Nephron progenitor cell (in vitro differentiated cells): ENCODE data around the gene FOXI1.

Experiments used
- DNase-seq: peaks from one replicate; pipeline ENCODE4 v3.0.0; 2021
- H3K27ac Mint-ChIP-seq: 2 replicates; pipeline ENCODE4 v1.8.0; 2021; ENCODE audit warnings: mild to moderate bottlenecking, moderate library complexity, mixed read lengths
- H3K27me3 Mint-ChIP-seq: 2 replicates; pipeline ENCODE4 v1.8.0; 2021; ENCODE audit warnings: mild to moderate bottlenecking, low read depth, mixed read lengths; ENCODE audit not compliant: poor library complexity
- H3K36me3 Mint-ChIP-seq: 2 replicates; pipeline ENCODE4 v1.8.0; 2021; ENCODE audit warnings: low read depth, mixed read lengths
- H3K4me1 Mint-ChIP-seq: 2 replicates; pipeline ENCODE4 v1.8.0; 2021; ENCODE audit warnings: mixed read lengths
- H3K4me3 Mint-ChIP-seq: 2 replicates; pipeline ENCODE4 v1.8.0; 2021; ENCODE audit warnings: mild to moderate bottlenecking, moderate library complexity, mixed read lengths
- H3K9me3 Mint-ChIP-seq: 2 replicates; pipeline ENCODE4 v1.8.0; 2021; ENCODE audit warnings: mild to moderate bottlenecking, moderate library complexity, mixed read lengths
- CTCF ChIP-seq: fragments of 200-600 bp; sonication (generic); IDR thresholded peaks from 2 replicates; pipeline ENCODE4 v1.5.0; 2021; ENCODE audit warnings: antibody characterized with exemption

The FOXI1 gene

DNA sequence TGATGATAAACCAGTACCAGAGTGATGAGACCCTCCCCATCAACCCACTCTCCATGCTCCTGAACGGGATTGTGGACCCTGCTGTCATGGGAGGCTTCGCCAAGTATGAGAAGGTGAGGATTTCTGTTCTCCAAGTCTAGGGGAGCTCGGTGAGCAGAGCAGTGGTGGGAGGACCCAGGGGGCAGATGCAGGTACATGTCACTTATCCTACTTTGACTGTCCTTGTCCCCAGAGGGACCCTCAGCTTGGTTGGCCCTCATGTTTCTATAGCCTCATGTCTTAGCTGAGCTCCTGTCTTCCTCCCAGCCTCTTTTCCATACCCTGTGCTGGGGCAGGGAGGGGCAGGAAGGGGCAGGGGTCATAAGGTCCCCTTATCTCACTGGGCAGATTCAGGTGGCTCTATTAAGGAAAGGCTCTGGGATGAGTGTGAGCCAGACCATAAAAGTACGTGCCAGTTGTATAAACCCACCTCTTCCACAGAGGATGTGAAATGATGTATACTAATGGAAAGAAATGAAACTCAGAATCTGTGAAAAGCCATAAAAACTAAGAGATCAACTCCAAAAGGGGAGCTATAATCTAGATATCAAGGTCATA, 38.0 kb upstream of the FOXI1 start:
- H3K4me1 Mint-ChIP-seq, result peaks cover 11% of the 10 kb centered on the region
- no peak overlapping the region for H3K4me3 Mint-ChIP-seq
- no peak for DNase-seq
- no peak for TF ChIP-seq CTCF
- H3K27ac Mint-ChIP-seq, result no peak overlapping the region
- H3K9me3 Mint-ChIP-seq, result no peaks in the 10 kb centered on the region
- H3K27me3 Mint-ChIP-seq, result peaks cover 20% of the 10 kb centered on the region
- H3K36me3 Mint-ChIP-seq, result no peaks in the 10 kb centered on the region

- TF ChIP-seq CTCF, result no peak
- DNase-seq, result no peak
- Mint-ChIP-seq H3K27me3 (peaks cover 27% of the 10 kb centered on the region), H3K9me3 (no peaks in the 10 kb centered on the region), H3K27ac (no peak overlapping the region), H3K4me3 (no peak overlapping the region), H3K36me3 (no peaks in the 10 kb centered on the region), H3K4me1 (peaks cover 11% of the 10 kb centered on the region)
Observed at GRCh38 chr5:170069512-170069911, 36.2 kb upstream of the FOXI1 start.

DNA sequence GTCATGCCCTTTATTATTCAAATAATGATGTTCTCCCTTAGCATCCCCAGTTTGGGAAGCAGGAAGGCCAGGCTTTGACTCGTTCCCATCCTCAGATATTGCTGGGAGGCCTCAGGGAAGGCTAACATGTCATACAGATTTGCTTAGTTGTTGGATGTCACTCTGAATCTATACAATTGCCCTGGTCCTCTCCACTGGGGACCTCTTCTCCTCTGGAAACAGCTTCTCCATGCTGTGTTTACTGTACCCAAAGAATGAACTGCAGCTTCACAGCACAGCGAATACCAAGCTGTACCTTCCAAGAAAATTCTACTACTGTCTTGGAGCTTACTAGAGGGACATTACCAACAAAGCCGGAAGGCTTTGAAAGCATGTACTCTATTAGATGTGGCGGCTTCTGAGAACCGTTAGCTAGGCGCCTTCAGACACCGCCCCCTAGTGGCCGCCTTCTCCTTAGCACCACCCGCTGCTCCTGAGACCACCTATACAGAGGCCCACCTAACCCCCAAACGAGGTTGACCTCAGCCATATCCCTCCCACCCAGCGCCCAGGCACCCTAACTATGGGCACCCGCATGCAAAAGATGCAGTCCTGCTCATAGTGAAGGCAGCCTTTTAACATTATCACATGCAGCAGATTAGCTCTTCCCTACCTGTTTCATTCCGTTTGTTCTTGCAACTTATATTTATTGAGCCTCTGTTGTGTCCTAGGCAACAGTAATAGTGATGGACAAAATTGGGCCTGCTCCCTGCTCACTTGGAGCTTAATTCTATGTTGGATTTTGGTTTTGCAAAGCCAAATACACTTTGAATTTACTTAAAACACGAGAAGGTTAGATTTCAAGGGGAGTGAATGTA, 34.9 kb upstream of the FOXI1 start:
- peaks cover 11% of the 10 kb centered on the region for H3K4me1 Mint-ChIP-seq
- peak; percentile 87 for DNase-seq
- H3K27me3 Mint-ChIP-seq, result peaks cover 28% of the 10 kb centered on the region
- H3K36me3 Mint-ChIP-seq, result no peaks in the 10 kb centered on the region
- no peak overlapping the region for H3K4me3 Mint-ChIP-seq
- peak; percentile 94 for TF ChIP-seq CTCF
- no peaks in the 10 kb centered on the region for H3K9me3 Mint-ChIP-seq
- H3K27ac Mint-ChIP-seq, result no peak overlapping the region

- H3K9me3 Mint-ChIP-seq, result no peaks in the 10 kb centered on the region
- no peak for DNase-seq
- H3K4me3 Mint-ChIP-seq, result no peak overlapping the region
- H3K36me3 Mint-ChIP-seq, result no peaks in the 10 kb centered on the region
- H3K4me1 Mint-ChIP-seq, result peaks cover 10% of the 10 kb centered on the region
- peaks cover 28% of the 10 kb centered on the region for H3K27me3 Mint-ChIP-seq
- H3K27ac Mint-ChIP-seq, result no peak overlapping the region
- TF ChIP-seq CTCF, result no peak
Observed at GRCh38 chr5:170071748-170072147, 33.9 kb upstream of the FOXI1 start.

GRCh38 chr5:170075696-170076095, 30.0 kb upstream of the FOXI1 start:
- TF ChIP-seq CTCF, result no peak
- Mint-ChIP-seq H3K27me3 (peaks cover 34% of the 10 kb centered on the region), H3K4me1 (no peaks in the 10 kb centered on the region), H3K4me3 (no peak overlapping the region), H3K9me3 (no peaks in the 10 kb centered on the region), H3K27ac (no peak overlapping the region), H3K36me3 (no peaks in the 10 kb centered on the region)
- DNase-seq, result no peak
